ENCODE measurements around the gene MAPKAPK2. TPM values are rescaled to one million over a fixed set of nuclear protein-coding genes. Genes with fewer than 3 reads are reported as not detected.

MAPKAPK2 gene
- total RNA-seq, 1 experiment from 2014 or later = 32.7 TPM

- DNase-seq (ENCODE audit: low spot score) = no peak
- in situ Hi-C loops (cut with HindIII; ENCODE audit: low sequenced_read_pairs) = no loop called here
Measured at GRCh38 chr1:206658264-206658980, 26.3 kb upstream of the MAPKAPK2 start.

GRCh38 chr1:206658981-206659273, 25.8 kb upstream of the MAPKAPK2 start:
- DNase-seq (ENCODE audit: low spot score) = no peak
- in situ Hi-C loops (cut with HindIII; ENCODE audit: low sequenced_read_pairs) = no loop called here

GRCh38 chr1:206660136-206660535, 24.6 kb upstream of the MAPKAPK2 start:
- no peak for DNase-seq (ENCODE audit: low spot score)
- in situ Hi-C loops (cut with HindIII; ENCODE audit: low sequenced_read_pairs) = no loop called here

- no peak for DNase-seq (ENCODE audit: low spot score)
- in situ Hi-C loops (cut with HindIII; ENCODE audit: low sequenced_read_pairs) = no loop called here
Measured at GRCh38 chr1:206661161-206661820, 23.4 kb upstream of the MAPKAPK2 start.

- DNase-seq (ENCODE audit: low spot score) = no peak
- in situ Hi-C loops (cut with HindIII; ENCODE audit: low sequenced_read_pairs) = no loop called here
Measured at GRCh38 chr1:206662396-206663092, 22.2 kb upstream of the MAPKAPK2 start.

GRCh38 chr1:206663362-206663761, 21.3 kb upstream of the MAPKAPK2 start:
- in situ Hi-C loops (cut with HindIII; ENCODE audit: low sequenced_read_pairs) = no loop called here

GRCh38 chr1:206663832-206664652, 20.7 kb upstream of the MAPKAPK2 start:
- peak; percentile 70 for DNase-seq (ENCODE audit: low spot score)
- in situ Hi-C loops (cut with HindIII; ENCODE audit: low sequenced_read_pairs) = no loop called here

More at GRCh38 chr1:206663362-206663761, 21.3 kb upstream of the MAPKAPK2 start:
- DNase-seq (ENCODE audit: low spot score) = peak; percentile 50

GRCh38 chr1:206664740-206665139, 20.0 kb upstream of the MAPKAPK2 start:
- DNase-seq (ENCODE audit: low spot score) = no peak
- in situ Hi-C loops (cut with HindIII; ENCODE audit: low sequenced_read_pairs) = no loop called here

GRCh38 chr1:206666031-206666561, 18.6 kb upstream of the MAPKAPK2 start:
- DNase-seq (ENCODE audit: low spot score) = no peak
- in situ Hi-C loops (cut with HindIII; ENCODE audit: low sequenced_read_pairs) = no loop called here

- DNase-seq (ENCODE audit: low spot score) = no peak
- in situ Hi-C loops (cut with HindIII; ENCODE audit: low sequenced_read_pairs) = no loop called here
Measured at GRCh38 chr1:206666954-206667665, 17.6 kb upstream of the MAPKAPK2 start.

- DNase-seq (ENCODE audit: low spot score) = no peak
- in situ Hi-C loops (cut with HindIII; ENCODE audit: low sequenced_read_pairs) = no loop called here
Measured at GRCh38 chr1:206668351-206668750, 16.4 kb upstream of the MAPKAPK2 start.

GRCh38 chr1:206668874-206669410, 15.8 kb upstream of the MAPKAPK2 start:
- in situ Hi-C loops (cut with HindIII; ENCODE audit: low sequenced_read_pairs) = no loop called here
- no peak for DNase-seq (ENCODE audit: low spot score)

- no peak for DNase-seq (ENCODE audit: low spot score)
- in situ Hi-C loops (cut with HindIII; ENCODE audit: low sequenced_read_pairs) = no loop called here
Measured at GRCh38 chr1:206672011-206672688, 12.6 kb upstream of the MAPKAPK2 start.

- no peak for DNase-seq (ENCODE audit: low spot score)
- in situ Hi-C loops (cut with HindIII; ENCODE audit: low sequenced_read_pairs) = no loop called here
Measured at GRCh38 chr1:206672844-206673758, 11.6 kb upstream of the MAPKAPK2 start.

GRCh38 chr1:206674236-206674635, 10.5 kb upstream of the MAPKAPK2 start:
- in situ Hi-C loops (cut with HindIII; ENCODE audit: low sequenced_read_pairs) = no loop called here
- no peak for DNase-seq (ENCODE audit: low spot score)

- in situ Hi-C loops (cut with HindIII; ENCODE audit: low sequenced_read_pairs) = no loop called here
- DNase-seq (ENCODE audit: low spot score) = no peak
Measured at GRCh38 chr1:206674745-206675175, 9.9 kb upstream of the MAPKAPK2 start.

GRCh38 chr1:206676499-206676898, 8.2 kb upstream of the MAPKAPK2 start:
- in situ Hi-C loops (cut with HindIII; ENCODE audit: low sequenced_read_pairs) = no loop called here
- no peak for DNase-seq (ENCODE audit: low spot score)

Measured in G401 (cell line).